Measurements from ENCODE around the gene FBXW11. TPM values are rescaled to one million over a fixed set of nuclear protein-coding genes. Genes with fewer than 3 reads are reported as not detected.
"Not testable (repeated sequence)": the region's sequence is repeated elsewhere in the genome, so short reads cannot be mapped to it uniquely, and the experiment has no call there.

The FBXW11 gene
- total RNA-seq, 1 experiment from 2014 or later: 85.3 TPM

DNA sequence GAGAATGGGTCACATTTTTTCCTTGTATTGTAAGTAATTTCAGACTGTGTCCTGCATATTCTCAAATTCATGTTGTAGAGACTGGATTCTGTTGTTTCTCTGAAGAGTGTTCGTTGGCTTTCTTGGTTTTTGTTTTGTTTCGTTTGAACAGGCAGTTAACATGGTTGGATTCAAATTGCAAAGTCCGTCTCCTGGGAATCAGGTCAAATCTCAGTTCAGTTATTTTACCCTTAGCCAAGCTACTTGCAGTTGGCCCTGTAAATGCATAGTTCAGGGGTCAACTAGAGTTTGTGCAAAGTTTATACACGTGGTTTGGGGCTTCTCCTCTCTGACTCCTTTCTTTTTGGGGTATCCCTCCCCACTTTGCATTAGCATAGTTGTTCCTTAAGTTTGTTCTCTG lies 21.7 kb upstream of the FBXW11 start:
- no peak overlapping the region for H2BK15ac ChIP-seq (ENCODE audit: low read depth, low read length)
- no peaks in the 10 kb centered on the region for H4K20me1 ChIP-seq (ENCODE audit: control insufficient read depth, insufficient read depth, insufficient read length)
- no peaks in the 10 kb centered on the region for H3K4me1 Mint-ChIP-seq
- no peak overlapping the region for H2AK5ac ChIP-seq (ENCODE audit: insufficient read length, low read length)
- no peak overlapping the region for H2BK5ac ChIP-seq (ENCODE audit: insufficient read length, low read length)
- no peak overlapping the region for H3K56ac ChIP-seq (ENCODE audit: insufficient read length, low read depth, low read length)
- H3K36me3 Mint-ChIP-seq (ENCODE audit: insufficient read depth in 1 of 3, low read depth in 3 of 3): peaks cover 13 to 24% (median 18%) of the 10 kb centered on the region in 3 experiments
- no peak overlapping the region for H2BK12ac ChIP-seq (ENCODE audit: insufficient read length, low read depth, low read length)
- DNase-seq: no peak
- no peaks in the 10 kb centered on the region for H3K23me2 ChIP-seq (ENCODE audit: insufficient read length, low read depth, low read length, poor library complexity, severe bottlenecking)
- H4K91ac ChIP-seq (ENCODE audit: insufficient read length, low read depth, low read length): no peak overlapping the region
- H3K27ac Mint-ChIP-seq: no peak overlapping the region
- H2BK120ac ChIP-seq (ENCODE audit: low read depth, low read length, poor library complexity, severe bottlenecking): no peak overlapping the region
- H3K18ac ChIP-seq (ENCODE audit: insufficient read length, low read depth, low read length): no peak overlapping the region
- no peaks in the 10 kb centered on the region for H3K4me1 ChIP-seq (ENCODE audit: insufficient read depth, low read length)
- H3K4ac ChIP-seq (ENCODE audit: low read depth, low read length): no peak overlapping the region
- no peak overlapping the region for H4K5ac ChIP-seq (ENCODE audit: insufficient read length, low read depth, low read length)
- H3K9ac ChIP-seq (ENCODE audit: extremely low read depth, insufficient read length, low read length): no peak overlapping the region
- H3K27ac ChIP-seq (ENCODE audit: insufficient read length, low read depth, low read length): no peak overlapping the region
- peaks cover 22 to 28% of the 10 kb centered on the region in 2 experiments for H3K9me3 Mint-ChIP-seq
- no peak overlapping the region for H3K14ac ChIP-seq (ENCODE audit: insufficient read depth, low read length)
- no peak overlapping the region for H4K8ac ChIP-seq (replicated peaks; ENCODE audit: insufficient read length, low read depth, low read length)
- TF ChIP-seq, protein P1, sequence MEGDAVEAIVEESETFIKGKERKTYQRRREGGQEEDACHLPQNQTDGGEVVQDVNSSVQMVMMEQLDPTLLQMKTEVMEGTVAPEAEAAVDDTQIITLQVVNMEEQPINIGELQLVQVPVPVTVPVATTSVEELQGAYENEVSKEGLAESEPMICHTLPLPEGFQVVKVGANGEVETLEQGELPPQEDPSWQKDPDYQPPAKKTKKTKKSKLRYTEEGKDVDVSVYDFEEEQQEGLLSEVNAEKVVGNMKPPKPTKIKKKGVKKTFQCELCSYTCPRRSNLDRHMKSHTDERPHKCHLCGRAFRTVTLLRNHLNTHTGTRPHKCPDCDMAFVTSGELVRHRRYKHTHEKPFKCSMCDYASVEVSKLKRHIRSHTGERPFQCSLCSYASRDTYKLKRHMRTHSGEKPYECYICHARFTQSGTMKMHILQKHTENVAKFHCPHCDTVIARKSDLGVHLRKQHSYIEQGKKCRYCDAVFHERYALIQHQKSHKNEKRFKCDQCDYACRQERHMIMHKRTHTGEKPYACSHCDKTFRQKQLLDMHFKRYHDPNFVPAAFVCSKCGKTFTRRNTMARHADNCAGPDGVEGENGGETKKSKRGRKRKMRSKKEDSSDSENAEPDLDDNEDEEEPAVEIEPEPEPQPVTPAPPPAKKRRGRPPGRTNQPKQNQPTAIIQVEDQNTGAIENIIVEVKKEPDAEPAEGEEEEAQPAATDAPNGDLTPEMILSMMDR (conservative IDR thresholded peaks at IDR 0.05): no peak
- H2AFZ ChIP-seq (ENCODE audit: low read length): no peak overlapping the region
- H3K4me2 ChIP-seq (ENCODE audit: insufficient read depth, insufficient read length, low read length): no peak overlapping the region
- H3K79me2 ChIP-seq (ENCODE audit: insufficient read depth, low read length): no peaks in the 10 kb centered on the region
- H2BK20ac ChIP-seq (ENCODE audit: low read depth, low read length, poor library complexity, severe bottlenecking): no peak overlapping the region
- no peaks in the 10 kb centered on the region for H3K9me3 ChIP-seq (ENCODE audit: control insufficient read depth, low read depth, low read length)
- no peak overlapping the region for H3K4me3 Mint-ChIP-seq
- no peaks in the 10 kb centered on the region for H3K79me1 ChIP-seq (ENCODE audit: insufficient read depth, low read depth, low read length, poor library complexity, severe bottlenecking)
- H3K23ac ChIP-seq (ENCODE audit: insufficient read length, low read depth, low read length): no peak overlapping the region
- no peaks in the 10 kb centered on the region for H3K27me3 ChIP-seq (ENCODE audit: insufficient read depth, low read length)
- no peak overlapping the region for H3T11ph ChIP-seq (ENCODE audit: low read length)
- H3K27me3 Mint-ChIP-seq (ENCODE audit: low read depth): peaks cover 5% of the 10 kb centered on the region
- WGBS (ENCODE audit: extremely low coverage, insufficient read length, low lambda C conversion rate): no CpG with 5 or more reads among the region's 4 CpGs

DNA sequence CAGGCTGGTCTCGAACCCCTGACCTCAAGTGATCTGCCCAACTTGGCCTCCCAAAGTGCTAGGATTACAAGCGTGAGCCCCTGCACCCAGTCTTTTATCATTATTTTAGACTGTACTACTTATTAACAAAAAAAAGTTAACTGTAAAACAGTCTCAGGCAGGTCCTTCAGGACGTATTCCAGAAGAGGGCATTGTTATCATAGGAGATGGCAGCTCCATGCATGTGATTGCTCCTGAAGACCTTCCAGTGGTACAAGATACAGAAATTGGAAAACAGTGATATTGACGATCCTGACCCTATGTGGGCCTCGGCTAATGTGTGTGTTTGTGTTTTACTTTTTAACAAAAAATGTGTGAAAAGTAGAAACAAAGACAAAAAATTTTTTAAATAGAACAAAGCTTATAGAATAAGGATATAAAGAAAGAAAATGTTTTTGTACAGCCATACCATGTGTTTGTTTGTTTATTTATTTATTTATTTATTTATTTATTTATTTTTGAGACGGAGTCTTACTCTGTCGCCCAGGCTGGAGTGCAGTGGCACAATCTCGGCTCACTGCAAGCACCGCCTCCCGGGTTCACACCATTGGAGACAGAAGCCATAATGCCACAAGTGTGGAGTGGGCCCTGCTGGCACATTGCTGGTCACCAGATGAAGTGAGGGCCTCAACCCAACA lies 13.8 kb upstream of the FBXW11 start:
- not testable (repeated sequence) for H4K20me1 ChIP-seq (ENCODE audit: control insufficient read depth, insufficient read depth, insufficient read length); H3K27ac ChIP-seq (ENCODE audit: insufficient read length, low read depth, low read length); H2BK15ac ChIP-seq (ENCODE audit: low read depth, low read length); DNase-seq; H3K27me3 ChIP-seq (ENCODE audit: insufficient read depth, low read length); H3K79me2 ChIP-seq (ENCODE audit: insufficient read depth, low read length); H3K18ac ChIP-seq (ENCODE audit: insufficient read length, low read depth, low read length); H3K27ac Mint-ChIP-seq; H3K27me3 Mint-ChIP-seq (ENCODE audit: low read depth); H3K9ac ChIP-seq (ENCODE audit: extremely low read depth, insufficient read length, low read length); H3K4me1 ChIP-seq (ENCODE audit: insufficient read depth, low read length); H2BK5ac ChIP-seq (ENCODE audit: insufficient read length, low read length); H2BK20ac ChIP-seq (ENCODE audit: low read depth, low read length, poor library complexity, severe bottlenecking); H4K5ac ChIP-seq (ENCODE audit: insufficient read length, low read depth, low read length); H3K4ac ChIP-seq (ENCODE audit: low read depth, low read length); H3K36me3 Mint-ChIP-seq (ENCODE audit: insufficient read depth in 1 of 3, low read depth in 3 of 3); H3K23me2 ChIP-seq (ENCODE audit: insufficient read length, low read depth, low read length, poor library complexity, severe bottlenecking); H3K79me1 ChIP-seq (ENCODE audit: insufficient read depth, low read depth, low read length, poor library complexity, severe bottlenecking); H3K4me1 Mint-ChIP-seq; H4K91ac ChIP-seq (ENCODE audit: insufficient read length, low read depth, low read length); H3T11ph ChIP-seq (ENCODE audit: low read length); H3K14ac ChIP-seq (ENCODE audit: insufficient read depth, low read length); H3K56ac ChIP-seq (ENCODE audit: insufficient read length, low read depth, low read length); H3K4me3 Mint-ChIP-seq; H3K9me3 ChIP-seq (ENCODE audit: control insufficient read depth, low read depth, low read length); H3K9me3 Mint-ChIP-seq; H3K23ac ChIP-seq (ENCODE audit: insufficient read length, low read depth, low read length); H2AFZ ChIP-seq (ENCODE audit: low read length); H2BK12ac ChIP-seq (ENCODE audit: insufficient read length, low read depth, low read length); H2BK120ac ChIP-seq (ENCODE audit: low read depth, low read length, poor library complexity, severe bottlenecking); H3K4me2 ChIP-seq (ENCODE audit: insufficient read depth, insufficient read length, low read length); H4K8ac ChIP-seq (replicated peaks; ENCODE audit: insufficient read length, low read depth, low read length); H2AK5ac ChIP-seq (ENCODE audit: insufficient read length, low read length)
- WGBS (ENCODE audit: extremely low coverage, insufficient read length, low lambda C conversion rate): no CpG with 5 or more reads among the region's 10 CpGs
